ENCODE results near the gene DCLK3. TPM values are rescaled to one million over a fixed set of nuclear protein-coding genes. Genes with fewer than 3 reads are reported as not detected.

The DCLK3 gene
- total RNA-seq, 1 donor from 2014 or later = not detected

- peaks cover 4% of the 10 kb centered on the region for H3K4me1 Mint-ChIP-seq (ENCODE audit: unreplicated experiment)
- no peaks in the 10 kb centered on the region for H3K9me3 Mint-ChIP-seq (ENCODE audit: unreplicated experiment)
- H3K27me3 Mint-ChIP-seq (ENCODE audit: unreplicated experiment) = peaks cover 1% of the 10 kb centered on the region
- no peak for TF ChIP-seq CTCF (IDR thresholded peaks at IDR 0.05; ENCODE audit: unreplicated experiment)
- DNase-seq (ENCODE audit: low spot score) = no peak
- H3K4me3 Mint-ChIP-seq (ENCODE audit: unreplicated experiment) = no peak overlapping the region
- H3K27ac Mint-ChIP-seq (ENCODE audit: unreplicated experiment) = no peak overlapping the region
- H3K36me3 Mint-ChIP-seq (ENCODE audit: low read depth, unreplicated experiment) = no peaks in the 10 kb centered on the region
Observed at GRCh38 chr3:36705015-36705414, 59.3 kb downstream of the DCLK3 start.

- H3K4me1 Mint-ChIP-seq (ENCODE audit: unreplicated experiment) = peaks cover 3% of the 10 kb centered on the region
- no peak for TF ChIP-seq CTCF (IDR thresholded peaks at IDR 0.05; ENCODE audit: unreplicated experiment)
- peaks cover 1% of the 10 kb centered on the region for H3K27me3 Mint-ChIP-seq (ENCODE audit: unreplicated experiment)
- no peak overlapping the region for H3K27ac Mint-ChIP-seq (ENCODE audit: unreplicated experiment)
- no peak for DNase-seq (ENCODE audit: low spot score)
- no peak overlapping the region for H3K4me3 Mint-ChIP-seq (ENCODE audit: unreplicated experiment)
- H3K36me3 Mint-ChIP-seq (ENCODE audit: low read depth, unreplicated experiment) = no peaks in the 10 kb centered on the region
- H3K9me3 Mint-ChIP-seq (ENCODE audit: unreplicated experiment) = no peaks in the 10 kb centered on the region
Observed at GRCh38 chr3:36704280-36704679, 60.1 kb downstream of the DCLK3 start.

- Mint-ChIP-seq H3K4me1 (ENCODE audit: unreplicated experiment) (no peaks in the 10 kb centered on the region), H3K36me3 (ENCODE audit: low read depth, unreplicated experiment) (no peaks in the 10 kb centered on the region), H3K27me3 (ENCODE audit: unreplicated experiment) (peaks cover 1% of the 10 kb centered on the region), H3K9me3 (ENCODE audit: unreplicated experiment) (no peaks in the 10 kb centered on the region), H3K27ac (ENCODE audit: unreplicated experiment) (no peak overlapping the region), H3K4me3 (ENCODE audit: unreplicated experiment) (no peak overlapping the region)
- no peak for TF ChIP-seq CTCF (IDR thresholded peaks at IDR 0.05; ENCODE audit: unreplicated experiment)
- DNase-seq (ENCODE audit: low spot score) = no peak
Observed at GRCh38 chr3:36701249-36701572, 63.1 kb downstream of the DCLK3 start.

DNA sequence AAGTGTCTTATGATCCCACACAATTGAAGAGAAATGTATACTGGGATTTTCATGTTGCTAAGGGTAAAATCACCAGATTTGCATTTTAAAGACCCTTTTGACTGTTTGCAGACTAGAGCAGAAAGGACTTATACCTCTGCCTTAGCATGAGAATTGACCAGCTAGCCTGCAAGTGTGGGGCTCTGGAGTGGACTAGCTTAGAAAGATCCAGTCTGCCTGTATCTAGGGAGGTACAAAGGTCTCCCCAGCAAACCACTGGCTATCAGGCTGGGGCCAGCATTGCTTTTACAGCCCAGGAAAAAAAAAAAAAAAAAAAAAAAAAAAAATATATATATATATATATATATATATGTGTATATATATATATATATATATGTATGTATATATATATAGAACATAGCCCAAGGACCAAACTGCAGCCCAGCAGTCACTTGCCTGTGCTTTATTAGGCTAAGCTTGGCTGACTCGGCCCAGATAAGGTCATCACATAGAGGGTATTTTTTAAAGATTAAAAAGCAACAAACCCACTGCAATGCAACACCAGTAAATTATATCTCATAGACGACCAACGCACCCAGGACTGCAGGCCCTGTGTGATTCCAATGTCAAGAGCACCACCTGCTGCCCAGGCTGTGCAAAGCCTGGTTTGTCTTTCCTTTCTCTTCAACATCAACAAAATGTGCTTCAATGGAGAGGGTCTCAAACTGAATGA is 63.7 kb downstream of the DCLK3 start:
- H3K27me3 Mint-ChIP-seq (ENCODE audit: unreplicated experiment) = peaks cover 1% of the 10 kb centered on the region

More for the DNA sequence above, 63.7 kb downstream of the DCLK3 start:
- no peaks in the 10 kb centered on the region for H3K9me3 Mint-ChIP-seq (ENCODE audit: unreplicated experiment)
- no peaks in the 10 kb centered on the region for H3K4me1 Mint-ChIP-seq (ENCODE audit: unreplicated experiment)
- DNase-seq (ENCODE audit: low spot score) = peak; percentile 66
- TF ChIP-seq CTCF (IDR thresholded peaks at IDR 0.05; ENCODE audit: unreplicated experiment) = peak; percentile 58
- H3K4me3 Mint-ChIP-seq (ENCODE audit: unreplicated experiment) = no peak overlapping the region
- no peaks in the 10 kb centered on the region for H3K36me3 Mint-ChIP-seq (ENCODE audit: low read depth, unreplicated experiment)
- no peak overlapping the region for H3K27ac Mint-ChIP-seq (ENCODE audit: unreplicated experiment)

All from endothelial cell (in vitro differentiated cells).